ENCODE measurements around the gene TBCE. TPM values are rescaled to one million over a fixed set of nuclear protein-coding genes. Genes with fewer than 3 reads are reported as not detected.
"Not testable (repeated sequence)": the region's sequence is repeated elsewhere in the genome, so short reads cannot be mapped to it uniquely, and the experiment has no call there.

TBCE gene
- total RNA-seq, 1 donor, result 22.8 TPM

GRCh38 chr1:235381955-235382739, 14.9 kb downstream of the TBCE start:
- H3K4me1 ChIP-seq (ENCODE audit: insufficient read depth, low read length); DNase-seq (ENCODE audit: insufficient read length, low spot score, missing footprints); H3K27ac ChIP-seq (ENCODE audit: low read depth, low read length); H4K20me1 ChIP-seq (ENCODE audit: insufficient read depth, low read length); H3K4me2 ChIP-seq (ENCODE audit: insufficient read depth, low read length); H3K27me3 ChIP-seq (ENCODE audit: insufficient read depth, low read length); H3K9me3 ChIP-seq (ENCODE audit: low read depth, low read length); H2AFZ ChIP-seq (ENCODE audit: low read length); H3K4me3 ChIP-seq (ENCODE audit: insufficient read depth, low read length): not testable (repeated sequence)
- H3K79me2 ChIP-seq (ENCODE audit: insufficient read depth, low read length), result peaks cover 38% of the 10 kb centered on the region
- H3K36me3 ChIP-seq (ENCODE audit: insufficient read depth, low read length), result peaks cover 21% of the 10 kb centered on the region

- not testable (repeated sequence) for H3K27me3 ChIP-seq (ENCODE audit: insufficient read depth, low read length); H2AFZ ChIP-seq (ENCODE audit: low read length); H3K4me2 ChIP-seq (ENCODE audit: insufficient read depth, low read length); H4K20me1 ChIP-seq (ENCODE audit: insufficient read depth, low read length); H3K4me1 ChIP-seq (ENCODE audit: insufficient read depth, low read length); H3K27ac ChIP-seq (ENCODE audit: low read depth, low read length); DNase-seq (ENCODE audit: insufficient read length, low spot score, missing footprints); H3K36me3 ChIP-seq (ENCODE audit: insufficient read depth, low read length); H3K9me3 ChIP-seq (ENCODE audit: low read depth, low read length); H3K4me3 ChIP-seq (ENCODE audit: insufficient read depth, low read length)
- H3K79me2 ChIP-seq (ENCODE audit: insufficient read depth, low read length), result peaks cover 33% of the 10 kb centered on the region
These were observed 18.4 kb downstream of the TBCE start for GRCh38 chr1:235385633-235386032.

- no peak for TF ChIP-seq CTCF (IDR thresholded peaks at IDR 0.05; ENCODE audit: extremely low read depth, low read depth, low read length)
- no peak overlapping the region for H3K4me3 ChIP-seq (ENCODE audit: insufficient read depth, low read length)
- no peaks in the 10 kb centered on the region for H4K20me1 ChIP-seq (ENCODE audit: insufficient read depth, low read length)
- peaks cover 67% of the 10 kb centered on the region for H3K79me2 ChIP-seq (ENCODE audit: insufficient read depth, low read length)
- no peak for DNase-seq (ENCODE audit: insufficient read length, low spot score, missing footprints)
- no peak overlapping the region for H3K27ac ChIP-seq (ENCODE audit: low read depth, low read length)
- no peaks in the 10 kb centered on the region for H3K9me3 ChIP-seq (ENCODE audit: low read depth, low read length)
- no peak overlapping the region for H2AFZ ChIP-seq (ENCODE audit: low read length)
- no peaks in the 10 kb centered on the region for H3K36me3 ChIP-seq (ENCODE audit: insufficient read depth, low read length)
- no peaks in the 10 kb centered on the region for H3K4me1 ChIP-seq (ENCODE audit: insufficient read depth, low read length)
- no peak overlapping the region for H3K4me2 ChIP-seq (ENCODE audit: insufficient read depth, low read length)
- no peaks in the 10 kb centered on the region for H3K27me3 ChIP-seq (ENCODE audit: insufficient read depth, low read length)
These were observed 24.6 kb downstream of the TBCE start for GRCh38 chr1:235391874-235392273.

GRCh38 chr1:235397733-235398132, 30.5 kb downstream of the TBCE start:
- Histone ChIP-seq H2AFZ (ENCODE audit: low read length) (no peak overlapping the region), H3K79me2 (ENCODE audit: insufficient read depth, low read length) (peaks cover 64% of the 10 kb centered on the region), H3K27me3 (ENCODE audit: insufficient read depth, low read length) (no peaks in the 10 kb centered on the region), H3K36me3 (ENCODE audit: insufficient read depth, low read length) (no peaks in the 10 kb centered on the region), H4K20me1 (ENCODE audit: insufficient read depth, low read length) (peaks cover 3% of the 10 kb centered on the region), H3K4me2 (ENCODE audit: insufficient read depth, low read length) (peak overlapping the region; percentile 67), H3K4me1 (ENCODE audit: insufficient read depth, low read length) (peaks cover 23% of the 10 kb centered on the region), H3K27ac (ENCODE audit: low read depth, low read length) (peak overlapping the region; percentile 82), H3K4me3 (ENCODE audit: insufficient read depth, low read length) (no peak overlapping the region), H3K9me3 (ENCODE audit: low read depth, low read length) (no peaks in the 10 kb centered on the region)
- peak; percentile 97 for DNase-seq (ENCODE audit: insufficient read length, low spot score, missing footprints)
- TF ChIP-seq CTCF (IDR thresholded peaks at IDR 0.05; ENCODE audit: extremely low read depth, low read depth, low read length), result no peak

GRCh38 chr1:235399661-235400060, 32.4 kb downstream of the TBCE start:
- H3K4me1 ChIP-seq (ENCODE audit: insufficient read depth, low read length), result peaks cover 23% of the 10 kb centered on the region
- no peak for DNase-seq (ENCODE audit: insufficient read length, low spot score, missing footprints)
- no peaks in the 10 kb centered on the region for H3K27me3 ChIP-seq (ENCODE audit: insufficient read depth, low read length)
- H3K4me3 ChIP-seq (ENCODE audit: insufficient read depth, low read length), result no peak overlapping the region
- H3K27ac ChIP-seq (ENCODE audit: low read depth, low read length), result no peak overlapping the region
- TF ChIP-seq CTCF (IDR thresholded peaks at IDR 0.05; ENCODE audit: extremely low read depth, low read depth, low read length), result no peak
- peaks cover 68% of the 10 kb centered on the region for H3K79me2 ChIP-seq (ENCODE audit: insufficient read depth, low read length)
- H3K4me2 ChIP-seq (ENCODE audit: insufficient read depth, low read length), result no peak overlapping the region
- H4K20me1 ChIP-seq (ENCODE audit: insufficient read depth, low read length), result peaks cover 6% of the 10 kb centered on the region
- no peaks in the 10 kb centered on the region for H3K9me3 ChIP-seq (ENCODE audit: low read depth, low read length)
- peaks cover 5% of the 10 kb centered on the region for H3K36me3 ChIP-seq (ENCODE audit: insufficient read depth, low read length)
- no peak overlapping the region for H2AFZ ChIP-seq (ENCODE audit: low read length)

Measured in osteoblast (primary cell).